Esophagus muscularis mucosa (tissue), 4 donors: Measurements from ENCODE around the gene PLCG2. TPM values are rescaled to one million over a fixed set of nuclear protein-coding genes. Genes with fewer than 3 reads are reported as not detected.

Experiments used
- DNase-seq: peaks from one replicate; pipeline ENCODE4 v3.0.0-alpha.2; 2017; ENCODE audit errors: extremely low spot score
- H3K27ac ChIP-seq, 4 donors: fragments of 200-600 bp; sonication (generic); replicated peaks in 1 of 4; 1 replicate in 3 of 4; 2 replicates in 1 of 4; pipeline ENCODE4 v1.5.1; 2016 to 2019; ENCODE audit warnings: mild to moderate bottlenecking in 1 of 4
- H3K27me3 ChIP-seq, 4 donors: fragments of 200-600 bp; sonication (generic); one replicate each; pipeline versions ENCODE4 v1.5.1 to v1.6.0; 2016 to 2019
- H3K36me3 ChIP-seq, 4 donors: fragments of 200-600 bp; sonication (generic); one replicate each; pipeline ENCODE4 v1.5.1; 2016 to 2019
- H3K4me1 ChIP-seq, 4 donors: fragments of 200-600 bp; sonication (generic); one replicate each; pipeline ENCODE4 v1.5.1; 2016 to 2019
- H3K4me3 ChIP-seq, 4 donors: fragments of 200-600 bp; sonication (generic); 1 replicate in 2 of 4; 2 replicates in 2 of 4; pipeline ENCODE4 v1.5.1; 2016 to 2019; ENCODE audit warnings: mild to moderate bottlenecking in 4 of 4, moderate library complexity in 1 of 4
- H3K9me3 ChIP-seq, 4 donors: fragments of 200-600 bp; sonication (generic); 1 replicate in 3 of 4; 2 replicates in 1 of 4; pipeline ENCODE4 v1.5.1; 2016 to 2019
- EP300 ChIP-seq: sonication (generic); formaldehyde crosslinking; IDR thresholded peaks from one replicate; pipeline ENCODE4 v1.6.1; 2017; ENCODE audit warnings: antibody characterized with exemption
- POLR2A ChIP-seq: fragments of 450-650 bp; IDR thresholded peaks from one replicate; pipeline ENCODE4 v1.6.1; 2017; ENCODE audit warnings: antibody characterized with exemption, moderate library complexity, mild to moderate bottlenecking, low read depth
- POLR2AphosphoS5 ChIP-seq, 2 donors: sonication (generic); formaldehyde crosslinking; IDR thresholded peaks; one replicate each; pipeline ENCODE4 v1.6.1; 2017; ENCODE audit warnings: antibody characterized with exemption in 2 of 2
- WGBS: methylation state at CpG from one replicate; pipeline ENCODE4 v1.1.5; 2018; 5-methylcytosine and 5-hydroxymethylcytosine counted together
- intact Hi-C: fragments of 100-400 bp; cut with DNase I; formaldehyde crosslinking; loops from one replicate; pipeline ENCODE4 v1.15.1; 2023
- total RNA-seq, 4 donors: library from RNA; depleted of rRNA; stranded (reverse); fragments of >200 nt; gene quantifications; one replicate each; pipeline versions ENCODE4 v1.1.0 to v1.2.1, GENCODE V29; 2016
- TF ChIP-seq, protein P1 (sequence below), 3 experiments: fragments of 200-600 bp in 2 of 3; fragments of 450-650 bp in 1 of 3; sonication (generic) in 2 of 3; IDR thresholded peaks; one replicate each; pipeline ENCODE4 v1.5.1; 2017 to 2019; ENCODE audit warnings: antibody characterized with exemption in 3 of 3, mild to moderate bottlenecking in 2 of 3, moderate library complexity in 1 of 3

Gene PLCG2
- total RNA-seq, 4 donors from 2014 or later = 7.1 to 11.3 (median 9.9) TPM

DNA sequence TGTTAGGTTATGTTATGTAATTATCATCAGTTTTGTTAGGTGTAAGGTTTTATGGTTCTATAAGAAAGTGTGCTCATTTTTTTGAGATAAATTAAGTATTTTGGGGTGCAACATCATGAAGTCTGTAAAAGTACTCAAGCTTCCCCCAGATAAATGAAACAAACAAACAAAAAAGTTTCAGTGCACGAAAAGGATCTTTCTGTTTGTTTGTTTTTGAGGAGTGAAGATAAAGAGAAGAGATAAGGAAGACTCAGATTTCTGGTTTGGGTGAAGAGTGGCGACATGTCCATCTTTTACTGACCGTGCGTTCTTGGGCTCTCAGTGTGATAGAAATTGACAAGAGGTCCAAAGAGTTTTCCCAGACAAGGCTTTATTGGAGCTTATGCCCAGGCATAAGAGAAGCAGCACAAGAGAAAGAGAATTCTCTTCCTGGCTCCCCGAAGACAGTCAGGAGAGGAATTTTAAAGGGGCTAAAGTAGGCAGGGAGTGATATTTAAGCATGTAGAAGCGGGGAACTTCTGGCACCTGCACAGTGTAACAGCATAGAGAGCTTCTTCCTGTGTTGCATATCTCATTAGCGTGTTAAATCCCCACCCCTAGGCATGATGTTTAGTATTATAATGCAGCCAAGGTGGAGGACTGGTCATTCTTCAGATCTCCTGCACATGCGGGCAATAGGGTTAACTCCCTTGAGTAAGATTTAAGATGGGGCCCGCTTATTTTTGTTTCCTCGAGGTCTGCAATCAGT lies 71.3 kb downstream of the PLCG2 start:
- Histone ChIP-seq H3K9me3 (peaks cover 0 to 9% (median 4%) of the 10 kb centered on the region in 4 donors), H3K4me1 (no peaks in the 10 kb centered on the region), H3K4me3 (no peak overlapping the region), H3K36me3 (no peaks in the 10 kb centered on the region), H3K27ac (no peak overlapping the region), H3K27me3 (peaks cover 0 to 13% (median 0%) of the 10 kb centered on the region in 4 donors)
- intact Hi-C loops = no loop called here
- no peak for DNase-seq
- WGBS = 59% methylated on average over 10 of the region's 10 CpGs
- TF ChIP-seq EP300 = no peak

DNA sequence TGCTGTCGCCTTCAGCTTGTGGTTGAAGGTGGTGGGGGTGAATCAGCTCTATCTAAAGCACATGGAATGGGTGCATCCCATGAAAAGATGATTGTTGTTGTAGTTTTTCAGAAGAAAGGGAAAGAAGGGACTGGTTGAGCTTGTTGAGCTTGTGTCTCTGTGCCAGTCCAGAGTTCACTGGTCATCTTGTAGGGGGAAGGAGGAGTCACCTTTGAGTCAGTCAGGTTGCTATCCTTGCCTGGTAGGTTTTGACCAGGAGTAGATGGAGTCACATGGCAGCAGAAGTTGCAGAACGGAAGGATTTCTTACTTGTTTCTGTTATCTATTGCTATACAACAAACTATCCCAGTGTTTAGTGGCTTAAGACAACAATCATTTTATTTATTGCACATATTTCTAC lies 73.3 kb downstream of the PLCG2 start:
- Histone ChIP-seq H3K4me3 (no peak overlapping the region), H3K36me3 (no peaks in the 10 kb centered on the region), H3K9me3 (no peaks in the 10 kb centered on the region), H3K27me3 (peaks cover 0 to 5% (median 0%) of the 10 kb centered on the region in 4 donors), H3K4me1 (no peaks in the 10 kb centered on the region), H3K27ac (no peak overlapping the region)
- DNase-seq = no peak
- no peak for TF ChIP-seq POLR2A
- TF ChIP-seq, protein P1, sequence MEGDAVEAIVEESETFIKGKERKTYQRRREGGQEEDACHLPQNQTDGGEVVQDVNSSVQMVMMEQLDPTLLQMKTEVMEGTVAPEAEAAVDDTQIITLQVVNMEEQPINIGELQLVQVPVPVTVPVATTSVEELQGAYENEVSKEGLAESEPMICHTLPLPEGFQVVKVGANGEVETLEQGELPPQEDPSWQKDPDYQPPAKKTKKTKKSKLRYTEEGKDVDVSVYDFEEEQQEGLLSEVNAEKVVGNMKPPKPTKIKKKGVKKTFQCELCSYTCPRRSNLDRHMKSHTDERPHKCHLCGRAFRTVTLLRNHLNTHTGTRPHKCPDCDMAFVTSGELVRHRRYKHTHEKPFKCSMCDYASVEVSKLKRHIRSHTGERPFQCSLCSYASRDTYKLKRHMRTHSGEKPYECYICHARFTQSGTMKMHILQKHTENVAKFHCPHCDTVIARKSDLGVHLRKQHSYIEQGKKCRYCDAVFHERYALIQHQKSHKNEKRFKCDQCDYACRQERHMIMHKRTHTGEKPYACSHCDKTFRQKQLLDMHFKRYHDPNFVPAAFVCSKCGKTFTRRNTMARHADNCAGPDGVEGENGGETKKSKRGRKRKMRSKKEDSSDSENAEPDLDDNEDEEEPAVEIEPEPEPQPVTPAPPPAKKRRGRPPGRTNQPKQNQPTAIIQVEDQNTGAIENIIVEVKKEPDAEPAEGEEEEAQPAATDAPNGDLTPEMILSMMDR (IDR thresholded peaks at IDR 0.05) = no peak
- no peak for TF ChIP-seq EP300
- no peak for TF ChIP-seq POLR2AphosphoS5 (IDR thresholded peaks at IDR 0.05)
- 64% methylated on average over 2 of the region's 2 CpGs for WGBS
- intact Hi-C loops = no loop called here

DNA sequence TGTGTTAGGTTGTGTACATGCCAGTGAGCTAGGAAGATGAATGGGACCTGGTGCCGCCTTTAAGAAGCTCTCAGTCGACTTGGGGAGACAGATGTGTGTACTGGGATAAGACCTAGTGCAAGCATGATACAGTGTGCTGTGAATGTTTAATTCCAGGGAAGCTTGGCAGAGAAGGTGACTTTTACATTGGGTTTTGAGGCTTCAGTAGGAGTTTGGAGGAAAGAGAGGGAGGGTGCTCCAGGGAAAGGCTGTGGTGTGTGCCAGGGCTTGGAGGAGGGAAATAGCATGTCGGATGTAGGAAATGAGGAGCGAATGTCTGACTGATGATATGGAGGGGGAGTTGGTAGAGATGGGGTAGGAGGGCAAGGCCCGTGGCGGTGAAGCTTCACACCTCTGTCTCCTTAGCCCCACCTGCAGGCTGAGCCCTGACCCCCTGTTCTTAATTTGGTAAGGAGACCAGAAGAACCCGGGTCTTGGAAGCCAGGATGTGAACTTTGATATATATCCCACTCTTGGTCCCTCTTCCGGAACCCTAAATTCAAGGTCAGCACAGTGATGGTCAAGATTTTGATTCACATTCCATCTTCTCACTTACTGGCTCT lies 76.6 kb downstream of the PLCG2 start:
- H3K27me3 ChIP-seq = peaks cover 0 to 15% (median 0%) of the 10 kb centered on the region in 4 donors
- H3K36me3 ChIP-seq = peaks cover 0 to 3% (median 0%) of the 10 kb centered on the region in 4 donors
- no peak for DNase-seq
- H3K27ac ChIP-seq = no peak overlapping the region
- no peaks in the 10 kb centered on the region for H3K4me1 ChIP-seq
- TF ChIP-seq, protein P1 (IDR thresholded peaks at IDR 0.05) = no peak
- TF ChIP-seq POLR2A (no peak), EP300 (no peak), POLR2AphosphoS5 (IDR thresholded peaks at IDR 0.05) (no peak)
- no peak overlapping the region for H3K4me3 ChIP-seq
- whole genome bisulfite sequencing = 92% methylated on average over 8 of the region's 8 CpGs
- intact Hi-C loops = no loop called here
- H3K9me3 ChIP-seq = no peaks in the 10 kb centered on the region

DNA sequence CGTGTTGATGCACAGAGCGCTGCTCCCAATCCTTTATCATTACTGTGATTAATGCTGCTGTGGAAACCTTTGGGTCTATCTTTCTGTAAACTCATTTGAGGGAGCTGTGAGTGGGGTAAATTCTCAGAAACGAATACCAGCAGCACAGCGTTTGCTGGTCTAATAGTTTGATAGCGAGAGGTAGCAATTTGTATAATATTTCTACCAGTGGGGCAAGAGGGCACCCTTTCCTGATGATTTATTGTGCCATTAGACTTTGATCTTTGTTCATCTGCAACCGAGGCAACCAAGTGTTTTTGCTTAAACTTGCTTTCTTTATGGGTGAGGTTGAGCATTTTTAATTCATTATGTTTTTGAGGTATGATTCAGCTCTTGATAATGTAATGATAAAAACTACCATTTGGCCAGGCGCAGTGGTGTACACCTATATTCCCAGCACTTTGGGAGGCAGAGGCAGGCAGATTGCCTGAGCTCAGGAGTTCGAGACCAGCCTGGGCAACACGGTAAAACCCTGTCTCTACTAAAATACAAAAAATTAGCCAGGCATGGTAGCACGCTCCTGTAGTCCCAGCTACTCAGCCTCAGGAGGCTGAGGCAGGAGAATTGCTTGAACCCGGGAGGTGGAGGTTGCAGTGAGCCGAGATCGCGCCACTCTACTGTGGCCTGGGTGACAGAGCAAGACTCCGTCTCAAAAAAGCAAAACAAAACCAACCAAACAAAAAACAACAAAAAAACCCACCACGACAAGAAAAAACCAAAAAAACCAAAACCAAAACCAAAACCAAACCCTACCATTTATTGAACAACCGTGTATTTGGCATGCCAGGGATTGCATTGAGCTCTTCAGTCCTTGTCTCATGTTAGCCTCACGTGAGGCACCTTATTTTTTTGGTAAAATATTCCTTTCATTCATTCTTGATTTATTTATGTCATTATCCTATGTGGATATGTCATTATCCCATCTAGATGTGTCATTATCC lies 81.5 kb downstream of the PLCG2 start:
- Histone ChIP-seq H3K4me1 (peaks cover 0 to 5% (median 3%) of the 10 kb centered on the region in 4 donors), H3K9me3 (no peaks in the 10 kb centered on the region), H3K27ac (peak overlapping the region in 3 of 4 donors; percentile 48 to 63 (median 59)), H3K27me3 (peaks cover 0 to 52% (median 0%) of the 10 kb centered on the region in 4 donors), H3K4me3 (no peak overlapping the region), H3K36me3 (peaks cover 0 to 3% (median 0%) of the 10 kb centered on the region in 4 donors)
- TF ChIP-seq, protein P1 (IDR thresholded peaks at IDR 0.05) = no peak
- no peak for TF ChIP-seq POLR2AphosphoS5 (IDR thresholded peaks at IDR 0.05)
- TF ChIP-seq EP300 = no peak
- no peak for TF ChIP-seq POLR2A
- intact Hi-C loops = no loop called here
- DNase-seq = no peak
- 81% methylated on average over 18 of the region's 18 CpGs for whole genome bisulfite sequencing
